ELF-1 (cell line): Measurements from ENCODE around the gene TNNT3.
A peak's percentile ranks its signal among the peaks of the same experiment; 100 is the strongest.

Experiments
- DNase-seq: peaks from one replicate; pipeline ENCODE4 v3.0.0-alpha.2; 2016; ENCODE audit warnings: low read depth, low spot score

The TNNT3 gene

GRCh38 chr11:1923201-1923956 lies 3.9 kb downstream of the TNNT3 start:
- no peak for DNase-seq

- DNase-seq: no peak
These were observed 4.7 kb downstream of the TNNT3 start for GRCh38 chr11:1924181-1924580.

GRCh38 chr11:1924646-1925372 lies 5.3 kb downstream of the TNNT3 start:
- no peak for DNase-seq

GRCh38 chr11:1925373-1926155 lies 6.1 kb downstream of the TNNT3 start:
- DNase-seq: no peak

- DNase-seq: peak; percentile 44
These were observed 6.9 kb downstream of the TNNT3 start for GRCh38 chr11:1926156-1927025.

- DNase-seq: peak; percentile 46
These were observed 7.7 kb downstream of the TNNT3 start for GRCh38 chr11:1927026-1927847.

GRCh38 chr11:1927848-1928469 lies 8.5 kb downstream of the TNNT3 start:
- no peak for DNase-seq

- peak; percentile 53 for DNase-seq
These were observed 9.0 kb downstream of the TNNT3 start for GRCh38 chr11:1928470-1928890.

- DNase-seq: no peak
These were observed 9.5 kb downstream of the TNNT3 start for GRCh38 chr11:1928891-1929541.

GRCh38 chr11:1929621-1930461 lies 10.3 kb downstream of the TNNT3 start:
- DNase-seq: no peak

- DNase-seq: no peak
These were observed 10.9 kb downstream of the TNNT3 start for GRCh38 chr11:1930462-1930830.

- no peak for DNase-seq
These were observed 12.0 kb downstream of the TNNT3 start for GRCh38 chr11:1931341-1932104.

GRCh38 chr11:1932105-1932480 lies 12.6 kb downstream of the TNNT3 start:
- DNase-seq: no peak

- no peak for DNase-seq
These were observed 13.2 kb downstream of the TNNT3 start for GRCh38 chr11:1932681-1933080.

- DNase-seq: no peak
These were observed 14.2 kb downstream of the TNNT3 start for GRCh38 chr11:1933416-1934334.

GRCh38 chr11:1934335-1935155 lies 15.0 kb downstream of the TNNT3 start:
- no peak for DNase-seq
